Measurements from ENCODE around the gene TMEM106C. TPM values are rescaled to one million over a fixed set of nuclear protein-coding genes. Genes with fewer than 3 reads are reported as not detected.

The TMEM106C gene
- total RNA-seq, 1 donor from 2014 or later: 30.0 TPM

GRCh38 chr12:48010366-48010970, 47.1 kb downstream of the TMEM106C start:
- Histone ChIP-seq H3K4me1 (ENCODE audit: insufficient read depth, low read length) (no peaks in the 10 kb centered on the region), H3K36me3 (ENCODE audit: insufficient read depth, low read length) (no peaks in the 10 kb centered on the region), H3K79me2 (ENCODE audit: insufficient read depth, low read length) (no peaks in the 10 kb centered on the region), H3K4me2 (ENCODE audit: low read length) (no peak overlapping the region), H3K27ac (ENCODE audit: low read depth, low read length) (no peak overlapping the region), H2AFZ (ENCODE audit: low read depth, low read length) (no peak overlapping the region), H3K9ac (ENCODE audit: low read length) (no peak overlapping the region), H4K20me1 (ENCODE audit: insufficient read depth, low read length) (no peaks in the 10 kb centered on the region), H3K9me3 (ENCODE audit: insufficient read depth, low read depth, low read length) (no peaks in the 10 kb centered on the region), H3K4me3 (ENCODE audit: insufficient read depth, low read depth, low read length) (no peak overlapping the region), H3K27me3 (ENCODE audit: insufficient read depth, low read length) (peaks cover 71% of the 10 kb centered on the region)
- Mint-ChIP-seq H3K4me1 (ENCODE audit: low read depth, unreplicated experiment) (no peaks in the 10 kb centered on the region), H3K9me3 (ENCODE audit: unreplicated experiment) (peaks cover 2% of the 10 kb centered on the region), H3K27ac (ENCODE audit: unreplicated experiment) (no peak overlapping the region), H3K4me3 (ENCODE audit: unreplicated experiment) (no peak overlapping the region), H3K27me3 (ENCODE audit: low read depth, unreplicated experiment) (peaks cover 62% of the 10 kb centered on the region), H3K36me3 (ENCODE audit: low read depth, unreplicated experiment) (no peaks in the 10 kb centered on the region)
- no peak for TF ChIP-seq EZH2 (IDR thresholded peaks at IDR 0.05; ENCODE audit: insufficient read depth, low read length)
- TF ChIP-seq, protein P1, sequence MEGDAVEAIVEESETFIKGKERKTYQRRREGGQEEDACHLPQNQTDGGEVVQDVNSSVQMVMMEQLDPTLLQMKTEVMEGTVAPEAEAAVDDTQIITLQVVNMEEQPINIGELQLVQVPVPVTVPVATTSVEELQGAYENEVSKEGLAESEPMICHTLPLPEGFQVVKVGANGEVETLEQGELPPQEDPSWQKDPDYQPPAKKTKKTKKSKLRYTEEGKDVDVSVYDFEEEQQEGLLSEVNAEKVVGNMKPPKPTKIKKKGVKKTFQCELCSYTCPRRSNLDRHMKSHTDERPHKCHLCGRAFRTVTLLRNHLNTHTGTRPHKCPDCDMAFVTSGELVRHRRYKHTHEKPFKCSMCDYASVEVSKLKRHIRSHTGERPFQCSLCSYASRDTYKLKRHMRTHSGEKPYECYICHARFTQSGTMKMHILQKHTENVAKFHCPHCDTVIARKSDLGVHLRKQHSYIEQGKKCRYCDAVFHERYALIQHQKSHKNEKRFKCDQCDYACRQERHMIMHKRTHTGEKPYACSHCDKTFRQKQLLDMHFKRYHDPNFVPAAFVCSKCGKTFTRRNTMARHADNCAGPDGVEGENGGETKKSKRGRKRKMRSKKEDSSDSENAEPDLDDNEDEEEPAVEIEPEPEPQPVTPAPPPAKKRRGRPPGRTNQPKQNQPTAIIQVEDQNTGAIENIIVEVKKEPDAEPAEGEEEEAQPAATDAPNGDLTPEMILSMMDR (IDR thresholded peaks at IDR 0.05; ENCODE audit: insufficient read depth, low read depth, low read length): no peak
- no peak for DNase-seq (ENCODE audit: low read depth)
- no peak for FAIRE-seq

DNA sequence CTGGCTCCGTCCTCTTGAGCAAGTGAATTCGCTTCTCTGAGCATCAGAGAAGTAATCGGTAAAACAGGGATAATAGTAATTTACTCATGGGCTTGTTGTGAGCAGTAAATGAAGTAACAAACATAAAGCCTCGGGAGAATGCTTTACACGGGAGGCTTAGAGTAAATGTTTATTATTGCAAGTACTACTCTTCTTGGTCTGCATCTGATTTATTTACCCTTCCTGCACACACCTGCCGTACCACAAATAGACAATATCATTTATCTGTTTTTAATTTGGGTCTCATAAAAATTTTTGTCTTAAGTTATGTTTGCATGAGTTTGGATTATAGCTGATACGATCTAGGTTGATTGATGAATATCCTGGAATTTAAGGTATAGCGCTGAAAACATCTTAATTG, 48.7 kb downstream of the TMEM106C start:
- Histone ChIP-seq H3K27me3 (ENCODE audit: insufficient read depth, low read length) (peaks cover 61% of the 10 kb centered on the region), H2AFZ (ENCODE audit: low read depth, low read length) (no peak overlapping the region), H3K79me2 (ENCODE audit: insufficient read depth, low read length) (no peaks in the 10 kb centered on the region), H3K9me3 (ENCODE audit: insufficient read depth, low read depth, low read length) (no peaks in the 10 kb centered on the region), H3K36me3 (ENCODE audit: insufficient read depth, low read length) (no peaks in the 10 kb centered on the region), H3K27ac (ENCODE audit: low read depth, low read length) (no peak overlapping the region), H3K9ac (ENCODE audit: low read length) (no peak overlapping the region), H4K20me1 (ENCODE audit: insufficient read depth, low read length) (no peaks in the 10 kb centered on the region), H3K4me3 (ENCODE audit: insufficient read depth, low read depth, low read length) (no peak overlapping the region), H3K4me1 (ENCODE audit: insufficient read depth, low read length) (no peaks in the 10 kb centered on the region), H3K4me2 (ENCODE audit: low read length) (no peak overlapping the region)
- no peak for TF ChIP-seq EZH2 (IDR thresholded peaks at IDR 0.05; ENCODE audit: insufficient read depth, low read length)
- TF ChIP-seq, protein P1 (IDR thresholded peaks at IDR 0.05; ENCODE audit: insufficient read depth, low read depth, low read length): no peak
- no peak for DNase-seq (ENCODE audit: low read depth)
- H3K9me3 Mint-ChIP-seq (ENCODE audit: unreplicated experiment): peaks cover 2% of the 10 kb centered on the region
- no peak overlapping the region for H3K4me3 Mint-ChIP-seq (ENCODE audit: unreplicated experiment)
- H3K27me3 Mint-ChIP-seq (ENCODE audit: low read depth, unreplicated experiment): peaks cover 61% of the 10 kb centered on the region
- no peaks in the 10 kb centered on the region for H3K4me1 Mint-ChIP-seq (ENCODE audit: low read depth, unreplicated experiment)
- no peak for FAIRE-seq
- no peaks in the 10 kb centered on the region for H3K36me3 Mint-ChIP-seq (ENCODE audit: low read depth, unreplicated experiment)
- no peak overlapping the region for H3K27ac Mint-ChIP-seq (ENCODE audit: unreplicated experiment)

GRCh38 chr12:48013287-48013686, 49.9 kb downstream of the TMEM106C start:
- Mint-ChIP-seq H3K36me3 (ENCODE audit: low read depth, unreplicated experiment) (no peaks in the 10 kb centered on the region), H3K27me3 (ENCODE audit: low read depth, unreplicated experiment) (peaks cover 58% of the 10 kb centered on the region), H3K9me3 (ENCODE audit: unreplicated experiment) (peaks cover 2% of the 10 kb centered on the region), H3K4me3 (ENCODE audit: unreplicated experiment) (no peak overlapping the region), H3K4me1 (ENCODE audit: low read depth, unreplicated experiment) (no peaks in the 10 kb centered on the region), H3K27ac (ENCODE audit: unreplicated experiment) (no peak overlapping the region)
- no peak overlapping the region for H2AFZ ChIP-seq (ENCODE audit: low read depth, low read length)
- H3K9ac ChIP-seq (ENCODE audit: low read length): no peak overlapping the region
- H3K27ac ChIP-seq (ENCODE audit: low read depth, low read length): no peak overlapping the region
- H3K9me3 ChIP-seq (ENCODE audit: insufficient read depth, low read depth, low read length): no peaks in the 10 kb centered on the region
- no peaks in the 10 kb centered on the region for H3K36me3 ChIP-seq (ENCODE audit: insufficient read depth, low read length)
- FAIRE-seq (no peak), DNase-seq (ENCODE audit: low read depth) (no peak)
- H3K79me2 ChIP-seq (ENCODE audit: insufficient read depth, low read length): no peaks in the 10 kb centered on the region
- H3K4me3 ChIP-seq (ENCODE audit: insufficient read depth, low read depth, low read length): no peak overlapping the region
- peaks cover 57% of the 10 kb centered on the region for H3K27me3 ChIP-seq (ENCODE audit: insufficient read depth, low read length)
- no peaks in the 10 kb centered on the region for H3K4me1 ChIP-seq (ENCODE audit: insufficient read depth, low read length)
- H3K4me2 ChIP-seq (ENCODE audit: low read length): no peak overlapping the region
- TF ChIP-seq, protein P1 (IDR thresholded peaks at IDR 0.05; ENCODE audit: insufficient read depth, low read depth, low read length): no peak
- TF ChIP-seq EZH2 (IDR thresholded peaks at IDR 0.05; ENCODE audit: insufficient read depth, low read length): no peak
- no peaks in the 10 kb centered on the region for H4K20me1 ChIP-seq (ENCODE audit: insufficient read depth, low read length)
